ENCODE results near the gene UGT2B7.

Gene UGT2B7

GRCh38 chr4:69156913-69157312, 60.6 kb downstream of the UGT2B7 start:
- no peak for DNase-seq (ENCODE audit: low read depth in 2 of 2)
